Gastroesophageal sphincter (tissue), 4 donors: ENCODE results near the gene TBX3. TPM values are rescaled to one million over a fixed set of nuclear protein-coding genes. Genes with fewer than 3 reads are reported as not detected.

Experiments used
- ATAC-seq: fragments of 150-250 bp; one replicate; pipeline ENCODE4 v1.9.1; 2016; ENCODE audit warnings: mild to moderate bottlenecking, moderate library complexity
- H3K27ac ChIP-seq, 4 donors: fragments of 200-600 bp; sonication (generic) in 3 of 4; 1 replicate in 3 of 4; 2 replicates in 1 of 4; pipeline ENCODE4 v1.5.1; 2016 to 2019
- H3K27me3 ChIP-seq: fragments of 200-600 bp; sonication (generic); one replicate; pipeline ENCODE4 v1.5.1; 2019
- H3K36me3 ChIP-seq, 2 donors: fragments of 200-600 bp; sonication (generic); one replicate each; pipeline ENCODE4 v1.5.1; 2019; ENCODE audit warnings: control low read depth in 1 of 2
- H3K4me1 ChIP-seq, 3 donors: fragments of 200-600 bp; sonication (generic); 1 replicate in 2 of 3; 2 replicates in 1 of 3; pipeline ENCODE4 v1.5.1; 2016 to 2019; ENCODE audit warnings: control low read depth in 2 of 3
- H3K4me3 ChIP-seq, 2 donors: fragments of 200-600 bp; sonication (generic); one replicate each; pipeline ENCODE4 v1.5.1; 2019; ENCODE audit warnings: mild to moderate bottlenecking in 1 of 2, moderate library complexity in 1 of 2
- H3K9me3 ChIP-seq, 3 donors: fragments of 200-600 bp; sonication (generic); one replicate each; pipeline ENCODE4 v1.5.1; 2017 to 2019; ENCODE audit warnings: control low read depth in 2 of 3
- CTCF ChIP-seq, 4 experiments: fragments of 200-600 bp in 2 of 4; fragments of 450-650 bp in 2 of 4; sonication (generic) in 1 of 4; IDR thresholded peaks; one replicate each; pipeline ENCODE4 v1.5.1; 2017 to 2019; ENCODE audit warnings: antibody characterized with exemption in 4 of 4, mild to moderate bottlenecking in 2 of 4, moderate library complexity in 2 of 4
- EP300 ChIP-seq: sonication (generic); formaldehyde crosslinking; IDR thresholded peaks from one replicate; pipeline ENCODE4 v1.6.1; 2017; ENCODE audit warnings: antibody characterized with exemption, mild to moderate bottlenecking
- POLR2A ChIP-seq, 2 donors: fragments of 450-650 bp; IDR thresholded peaks; one replicate each; pipeline ENCODE4 v1.6.1; 2017; ENCODE audit warnings: antibody characterized with exemption in 2 of 2, mild to moderate bottlenecking in 2 of 2, moderate library complexity in 1 of 2
- POLR2AphosphoS5 ChIP-seq: sonication (generic); formaldehyde crosslinking; IDR thresholded peaks from one replicate; pipeline ENCODE4 v1.6.1; 2017; ENCODE audit warnings: antibody characterized with exemption
- WGBS, 2 donors: methylation state at CpG; one replicate each; pipeline ENCODE4 v1.1.5; 2018; ENCODE audit warnings: low coverage in 1 of 2; 5-methylcytosine and 5-hydroxymethylcytosine counted together
- total RNA-seq, 4 donors: library from RNA; depleted of rRNA; stranded (reverse); fragments of >200 nt; gene quantifications; one replicate each; pipeline ENCODE4 v1.1.0, GENCODE V29; 2016

Gene TBX3
- total RNA-seq, 4 donors from 2014 or later: 6.9 to 17.4 (median 10.0) TPM

GRCh38 chr12:114682106-114682784, 1.7 kb downstream of the TBX3 start:
- no peak for TF ChIP-seq POLR2AphosphoS5
- TF ChIP-seq CTCF (IDR thresholded peaks at IDR 0.05): no peak
- TF ChIP-seq EP300: no peak
- TF ChIP-seq POLR2A (IDR thresholded peaks at IDR 0.05): no peak
- peaks cover 0 to 25% of the 10 kb centered on the region in 2 donors for H3K36me3 ChIP-seq
- ATAC-seq: no peak
- WGBS, 2 donors: 4 to 31% methylated on average over 2 to 6 of the region's 10 CpGs
- no peaks in the 10 kb centered on the region for H3K9me3 ChIP-seq
- H3K4me3 ChIP-seq: peak overlapping the region; percentile 56 to 71
- H3K4me1 ChIP-seq: peaks cover 0 to 52% (median 3%) of the 10 kb centered on the region in 3 donors
- H3K27me3 ChIP-seq: peaks cover 18% of the 10 kb centered on the region
- peak overlapping the region in 3 of 4 donors; percentile 86 to 89 (median 87) for H3K27ac ChIP-seq

DNA sequence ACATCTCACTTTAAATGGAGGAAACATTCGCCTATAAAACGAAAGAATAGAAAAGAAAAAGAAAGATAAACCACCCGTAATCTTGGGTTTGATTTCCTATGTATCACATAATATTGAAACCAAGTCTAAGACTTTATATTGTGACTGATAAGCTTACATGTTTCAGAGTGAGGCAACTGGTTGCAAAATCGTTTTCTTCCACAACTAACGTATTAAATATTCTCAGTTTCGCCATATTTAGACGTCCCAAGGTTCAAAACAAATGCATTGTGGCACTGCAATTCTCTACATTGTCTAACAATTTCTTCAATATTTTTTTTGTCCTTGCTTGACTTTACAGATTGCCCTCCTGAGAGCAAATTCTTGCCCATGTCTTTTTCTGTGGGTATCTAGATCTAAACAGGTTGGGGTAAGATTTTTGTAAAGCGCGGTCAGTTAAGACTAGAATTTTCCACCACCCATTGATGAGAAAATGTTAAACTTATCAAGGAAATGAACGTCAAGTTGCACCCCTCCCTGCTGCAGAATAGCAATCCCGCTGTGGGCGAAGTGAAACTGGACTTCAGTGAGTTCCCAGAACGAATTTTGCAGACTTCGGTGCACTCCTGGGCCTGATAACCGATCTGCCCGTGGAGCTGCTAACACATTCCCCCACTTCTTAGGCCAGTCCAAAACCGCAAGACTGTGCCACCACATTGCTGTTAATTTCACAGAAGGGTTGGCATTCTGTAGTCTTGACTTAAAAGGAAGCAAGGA, 2.7 kb downstream of the TBX3 start:
- 35 to 48% methylated on average over 7 to 14 of the region's 17 CpGs for WGBS, 2 donors
- Histone ChIP-seq H3K27ac (peak overlapping the region in 3 of 4 donors; percentile 39 to 89 (median 87)), H3K4me3 (peak overlapping the region; percentile 56 to 71), H3K9me3 (no peaks in the 10 kb centered on the region), H3K36me3 (peaks cover 0 to 35% of the 10 kb centered on the region in 2 donors), H3K4me1 (peaks cover 0 to 52% (median 3%) of the 10 kb centered on the region in 3 donors), H3K27me3 (peaks cover 8% of the 10 kb centered on the region)
- TF ChIP-seq POLR2AphosphoS5 (no peak), POLR2A (IDR thresholded peaks at IDR 0.05) (no peak), EP300 (no peak), CTCF (IDR thresholded peaks at IDR 0.05) (no peak)
- ATAC-seq: no peak

DNA sequence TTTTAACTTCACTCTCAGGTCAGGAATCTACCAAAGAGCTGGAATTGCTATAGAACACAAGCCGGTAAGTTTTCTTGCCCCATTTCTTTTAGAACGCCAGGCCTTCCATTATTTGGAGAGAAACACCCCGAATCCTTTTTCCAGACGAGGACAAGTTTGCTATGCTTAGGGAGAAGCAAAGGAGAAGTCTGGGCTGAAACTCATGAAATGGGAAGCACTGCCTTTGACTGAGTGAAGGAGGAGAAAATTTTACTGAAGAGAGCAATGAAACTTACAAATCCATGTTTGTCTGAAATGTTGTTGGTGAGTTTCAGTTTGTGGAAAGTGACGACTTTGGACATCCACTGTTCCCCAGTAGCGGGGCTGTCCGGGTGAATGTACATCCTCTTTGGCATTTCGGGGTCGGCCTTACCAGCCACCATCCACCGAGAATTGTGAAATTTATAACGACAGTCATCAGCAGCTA, 3.3 kb downstream of the TBX3 start:
- Histone ChIP-seq H3K4me1 (peaks cover 0 to 52% (median 3%) of the 10 kb centered on the region in 3 donors), H3K9me3 (no peaks in the 10 kb centered on the region), H3K4me3 (peak overlapping the region; percentile 56 to 71), H3K27me3 (peaks cover 2% of the 10 kb centered on the region), H3K36me3 (peaks cover 0 to 41% of the 10 kb centered on the region in 2 donors), H3K27ac (peak overlapping the region in 2 of 4 donors; percentile 87 to 89)
- 68 to 82% methylated on average over 11 of the region's 11 CpGs for WGBS, 2 donors
- TF ChIP-seq CTCF (IDR thresholded peaks at IDR 0.05) (no peak), EP300 (no peak)
- ATAC-seq: no peak

GRCh38 chr12:114679942-114680341, 4.0 kb downstream of the TBX3 start:
- WGBS, 2 donors: 74 to 89% methylated on average over 9 to 10 of the region's 11 CpGs
- H3K9me3 ChIP-seq: no peaks in the 10 kb centered on the region
- ATAC-seq: no peak
- H3K4me3 ChIP-seq: peak overlapping the region in 1 of 2 donors; percentile 56
- H3K27me3 ChIP-seq: no peaks in the 10 kb centered on the region
- H3K36me3 ChIP-seq: peaks cover 0 to 48% of the 10 kb centered on the region in 2 donors
- TF ChIP-seq POLR2A (IDR thresholded peaks at IDR 0.05) (no peak), EP300 (no peak), POLR2AphosphoS5 (no peak), CTCF (IDR thresholded peaks at IDR 0.05) (no peak)
- peaks cover 0 to 45% (median 0%) of the 10 kb centered on the region in 3 donors for H3K4me1 ChIP-seq
- peak overlapping the region in 2 of 4 donors; percentile 87 to 89 for H3K27ac ChIP-seq
